GM21360 (cell line): ENCODE data around the gene ZNF638.
"Not testable (repeated sequence)": the region's sequence is repeated elsewhere in the genome, so short reads cannot be mapped to it uniquely, and the experiment has no call there.

ENCODE experiments used
- ATAC-seq: cut with Tn5 transposase; IDR thresholded peaks from one replicate; pipeline ENCODE4 v1.9.1; 2021; ENCODE audit warnings: mild to moderate bottlenecking, moderate library complexity; ENCODE audit not compliant: unreplicated experiment

Gene ZNF638

DNA sequence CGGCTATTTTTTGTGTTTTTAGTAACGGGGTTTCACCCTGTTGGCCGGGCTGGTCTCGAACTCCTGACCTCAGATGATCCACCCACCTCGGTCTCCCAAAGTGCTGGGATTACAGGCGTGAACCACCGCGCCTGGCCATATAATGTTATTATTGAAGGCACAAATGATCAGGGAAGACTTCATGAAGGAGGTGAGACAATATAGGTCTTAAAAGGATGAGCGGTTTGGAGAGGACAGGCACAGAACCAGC, 326 bp upstream of the ZNF638 start:
- not testable (repeated sequence) for ATAC-seq

- no peak for ATAC-seq
Measured at GRCh38 chr2:71332435-71332796, 834 bp downstream of the ZNF638 start.

DNA sequence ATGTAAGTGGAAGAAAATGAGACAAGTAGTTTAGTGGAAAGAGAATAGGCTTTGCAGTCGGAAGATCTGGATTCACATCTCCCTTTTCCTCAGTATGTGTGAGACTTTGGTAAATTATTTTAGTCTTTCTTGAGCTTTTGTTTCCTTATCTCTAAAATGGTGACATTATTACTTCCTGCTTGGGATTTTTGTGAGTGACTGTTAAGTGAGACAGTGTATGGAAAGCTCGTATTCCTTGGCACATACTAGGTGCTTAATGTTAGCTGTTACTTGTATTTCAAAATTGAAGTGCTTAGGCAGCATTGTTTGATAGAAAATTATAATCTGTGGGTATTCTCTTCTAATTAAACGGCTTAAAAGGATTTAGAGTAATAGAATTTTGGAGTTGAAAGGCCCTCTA, 2.0 kb downstream of the ZNF638 start:
- ATAC-seq = no peak

- no peak for ATAC-seq
Measured at GRCh38 chr2:71336384-71336783, 4.8 kb downstream of the ZNF638 start.

GRCh38 chr2:71336802-71337201, 5.2 kb downstream of the ZNF638 start:
- ATAC-seq = no peak

GRCh38 chr2:71337776-71338175, 6.2 kb downstream of the ZNF638 start:
- ATAC-seq = no peak

GRCh38 chr2:71339685-71340084, 8.1 kb downstream of the ZNF638 start:
- ATAC-seq = no peak

DNA sequence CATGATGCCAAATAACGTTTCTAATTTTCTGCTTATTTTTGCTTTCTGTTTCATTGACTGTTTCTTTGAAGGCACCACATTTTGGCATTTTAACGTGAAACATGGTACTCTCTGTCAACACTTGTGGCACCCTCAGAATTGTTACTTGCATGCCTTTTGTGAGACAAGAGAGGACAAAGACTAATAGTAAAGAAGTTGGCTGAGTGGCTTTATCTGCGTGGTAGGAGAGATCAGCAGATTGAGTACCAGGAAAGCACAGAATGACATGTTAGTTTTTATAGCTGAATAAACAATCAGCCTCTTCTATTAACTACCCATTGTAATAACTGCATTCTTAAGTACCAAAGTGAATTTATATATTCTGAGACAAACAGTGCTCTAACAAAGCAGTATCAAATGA, 8.6 kb downstream of the ZNF638 start:
- ATAC-seq = no peak

GRCh38 chr2:71341645-71342044, 10.1 kb downstream of the ZNF638 start:
- ATAC-seq = no peak

DNA sequence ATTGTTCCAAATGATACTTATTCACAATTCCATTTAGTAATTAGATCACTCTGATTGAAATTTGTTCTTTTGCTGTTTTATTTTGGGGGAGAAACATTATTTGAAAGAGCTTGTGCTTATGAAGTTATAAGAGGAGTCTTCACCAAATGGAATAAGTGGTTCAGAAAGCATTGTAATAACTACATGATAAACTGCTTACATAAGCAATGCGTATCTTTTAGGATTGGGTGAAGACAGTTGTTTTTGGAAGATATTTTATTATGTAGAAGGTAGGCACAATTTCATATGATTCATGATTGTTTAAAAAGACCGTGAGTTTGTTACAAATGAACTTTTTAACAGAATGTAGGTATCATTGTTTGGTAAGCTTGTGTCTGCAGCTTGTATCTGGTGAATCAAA, 14.5 kb downstream of the ZNF638 start:
- no peak for ATAC-seq

- no peak for ATAC-seq
Measured at GRCh38 chr2:71347517-71347916, 15.9 kb downstream of the ZNF638 start.

GRCh38 chr2:71348302-71348701, 16.7 kb downstream of the ZNF638 start:
- ATAC-seq = no peak

- ATAC-seq = peak; percentile 76
Measured at GRCh38 chr2:71353248-71353647, 21.7 kb downstream of the ZNF638 start.

DNA sequence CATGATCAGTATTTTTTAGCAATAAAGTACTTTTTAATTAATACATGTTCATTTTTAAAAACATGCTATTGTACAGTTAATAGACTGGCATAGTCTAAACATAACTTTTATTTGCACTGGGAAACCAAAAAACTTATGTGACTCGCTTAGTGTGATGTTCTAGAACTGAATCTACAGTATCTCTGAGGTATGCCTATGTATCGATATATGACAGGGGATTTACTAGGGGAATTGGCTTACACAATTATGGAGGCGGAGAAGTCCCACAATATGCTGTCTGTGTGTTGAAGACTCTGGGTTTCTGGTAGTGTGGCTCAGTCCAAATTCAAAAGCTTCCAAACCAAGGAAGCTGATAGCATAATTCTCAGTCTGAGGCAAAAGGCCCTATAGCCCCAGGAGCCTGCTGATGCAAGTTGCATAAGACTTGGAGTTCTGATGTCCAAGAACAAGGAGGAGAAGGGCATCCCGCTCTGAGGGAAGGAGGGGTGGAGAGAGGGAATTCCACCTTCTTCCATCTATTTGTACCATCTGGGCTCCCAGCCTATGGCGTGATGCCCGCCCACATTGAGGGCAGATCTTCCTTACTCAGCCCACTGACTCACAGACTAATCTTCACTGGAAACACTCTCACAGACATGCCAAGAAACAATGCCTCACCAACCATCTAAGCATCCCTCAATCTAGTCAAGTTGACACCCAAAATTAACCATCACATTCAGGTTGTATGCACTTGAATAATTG, 27.5 kb downstream of the ZNF638 start:
- ATAC-seq = no peak

- ATAC-seq = no peak
Measured at GRCh38 chr2:71360434-71360975, 28.9 kb downstream of the ZNF638 start.

DNA sequence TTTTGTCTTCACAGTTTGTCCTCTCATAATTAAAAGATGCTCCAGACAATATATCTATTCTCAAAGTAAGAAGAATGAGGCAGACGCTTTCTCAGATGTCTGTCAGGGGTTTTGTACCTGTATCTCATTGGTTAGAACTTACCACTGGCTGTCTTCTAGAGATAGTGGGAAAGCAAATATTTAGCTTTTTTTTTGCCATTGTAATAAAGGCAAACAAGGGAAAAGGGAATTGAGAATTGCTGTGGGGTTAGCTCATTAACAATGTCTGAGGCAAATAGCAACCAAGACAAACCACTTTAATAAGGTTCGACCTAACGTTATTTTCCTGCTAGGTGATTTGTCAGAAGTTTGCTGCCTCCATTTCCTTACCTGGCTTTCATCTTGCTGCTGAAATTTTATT, 30.0 kb downstream of the ZNF638 start:
- no peak for ATAC-seq

- no peak for ATAC-seq
Measured at GRCh38 chr2:71362447-71362846, 30.9 kb downstream of the ZNF638 start.

- no peak for ATAC-seq
Measured at GRCh38 chr2:71370015-71370414, 38.4 kb downstream of the ZNF638 start.

- ATAC-seq = no peak
Measured at GRCh38 chr2:71372042-71372441, 40.5 kb downstream of the ZNF638 start.

GRCh38 chr2:71379086-71379485, 47.5 kb downstream of the ZNF638 start:
- no peak for ATAC-seq

DNA sequence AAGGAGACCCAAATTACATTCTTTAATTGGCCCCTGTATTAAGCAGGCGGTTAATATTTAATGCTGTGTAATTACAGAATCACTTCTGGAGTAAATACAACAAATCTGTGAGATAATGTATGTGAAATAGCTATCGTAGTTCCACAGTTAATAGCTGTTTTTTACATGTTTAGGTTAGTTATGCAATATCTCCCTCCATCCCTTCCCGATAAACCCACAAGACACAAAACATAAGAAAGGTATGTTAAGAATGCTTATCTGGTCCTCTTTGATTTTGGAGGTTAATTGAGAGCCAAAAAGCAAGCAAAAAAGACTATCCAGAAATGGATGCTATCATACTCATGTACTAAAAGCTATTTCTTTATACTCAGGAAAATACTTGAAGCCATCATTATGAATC, 49.1 kb downstream of the ZNF638 start:
- no peak for ATAC-seq

- ATAC-seq = no peak
Measured at GRCh38 chr2:71385012-71385411, 53.4 kb downstream of the ZNF638 start.

GRCh38 chr2:71388214-71388613, 56.6 kb downstream of the ZNF638 start:
- no peak for ATAC-seq
